AG08396 (cell line): ENCODE data around the gene TTC21A.

Experiments
- DNase-seq: peaks from one replicate; pipeline ENCODE4 v3.0.0; 2012; ENCODE audit warnings: low spot score, mixed read lengths

TTC21A gene

DNA sequence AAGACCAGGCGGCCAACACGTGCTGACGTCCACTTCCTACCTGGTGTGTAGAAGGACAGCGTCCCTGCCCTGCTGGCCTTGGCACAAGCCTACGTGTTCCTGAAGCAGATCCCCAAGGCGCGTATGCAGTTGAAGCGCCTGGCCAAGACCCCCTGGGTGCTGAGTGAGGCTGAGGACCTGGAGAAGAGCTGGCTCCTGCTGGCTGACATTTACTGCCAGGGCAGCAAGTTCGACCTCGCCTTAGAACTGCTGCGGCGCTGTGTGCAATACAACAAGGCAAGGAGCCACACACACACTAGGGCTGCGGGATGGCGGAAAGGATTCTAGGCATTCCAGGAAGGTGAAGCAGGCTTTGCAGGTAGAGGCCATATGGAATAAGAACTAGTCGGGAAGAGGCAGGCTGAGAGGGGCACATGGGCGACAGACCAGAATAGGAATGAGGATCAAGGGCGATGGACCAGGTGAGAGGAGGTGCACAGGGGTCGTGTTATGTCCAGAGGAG, 30.0 kb downstream of the TTC21A start:
- DNase-seq, result no peak

DNA sequence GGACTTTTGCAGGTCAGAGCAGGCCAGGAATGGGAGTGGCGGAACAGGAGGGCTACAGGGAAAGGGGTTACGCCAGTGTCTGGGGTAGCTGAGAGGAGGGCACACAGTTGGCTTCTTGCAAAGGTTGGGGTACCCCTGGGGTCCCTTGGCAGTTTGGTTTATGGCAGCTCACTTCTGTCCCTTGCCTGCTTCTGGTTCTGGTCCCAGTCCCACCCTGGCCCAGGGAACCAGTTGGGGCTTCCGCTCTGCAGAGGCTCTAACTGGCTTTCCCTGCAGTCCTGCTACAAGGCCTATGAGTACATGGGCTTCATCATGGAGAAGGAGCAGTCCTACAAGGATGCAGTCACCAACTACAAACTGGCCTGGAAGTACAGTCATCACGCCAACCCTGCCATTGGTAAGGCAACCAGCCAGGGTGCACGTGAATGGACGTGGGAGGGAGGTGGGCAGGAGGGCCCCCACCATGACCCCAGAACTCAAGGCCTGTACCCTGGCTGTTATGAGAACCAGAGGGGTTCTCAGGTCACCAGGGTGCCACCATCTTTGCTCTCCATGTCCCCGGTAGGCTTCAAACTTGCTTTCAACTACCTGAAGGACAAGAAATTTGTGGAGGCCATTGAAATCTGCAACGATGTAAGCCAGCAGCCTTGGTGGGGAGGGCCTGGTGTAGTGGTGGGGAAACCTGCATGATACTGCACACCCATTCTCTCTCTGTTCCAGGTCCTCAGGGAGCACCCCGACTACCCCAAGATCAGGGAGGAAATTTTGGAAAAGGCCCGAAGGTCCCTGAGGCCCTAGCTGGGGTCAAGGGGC, 30.7 kb downstream of the TTC21A start:
- no peak for DNase-seq

DNA sequence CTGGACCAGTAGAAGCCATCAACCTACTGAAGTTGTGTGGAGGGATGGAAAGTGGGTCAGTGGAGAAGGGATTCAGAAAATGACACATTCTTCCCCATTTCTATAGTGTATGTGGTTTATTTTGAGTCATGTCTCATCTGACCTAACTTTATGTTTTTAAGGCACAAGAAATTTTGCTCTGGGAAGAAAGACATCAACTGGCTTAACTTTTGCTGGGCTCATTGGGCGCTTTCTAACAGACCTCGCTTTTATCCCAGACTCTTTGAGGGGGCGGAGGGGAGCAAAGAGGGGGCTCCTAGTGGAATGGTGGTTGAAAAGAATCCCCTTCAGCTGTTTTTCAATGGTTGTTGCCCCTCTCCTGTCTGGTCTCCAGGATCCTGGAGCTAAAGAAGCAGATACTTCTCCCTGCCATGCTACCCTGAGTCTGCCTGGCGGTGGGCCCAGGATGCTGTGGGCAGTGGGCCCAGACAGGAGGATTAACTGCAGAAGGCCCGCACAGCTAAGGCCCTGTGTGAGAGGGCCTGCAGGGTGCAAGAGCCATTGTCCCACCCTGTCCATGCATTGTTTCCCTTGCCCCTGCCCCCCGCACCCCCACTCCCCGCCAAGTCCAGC, 31.4 kb downstream of the TTC21A start:
- DNase-seq, result no peak

DNA sequence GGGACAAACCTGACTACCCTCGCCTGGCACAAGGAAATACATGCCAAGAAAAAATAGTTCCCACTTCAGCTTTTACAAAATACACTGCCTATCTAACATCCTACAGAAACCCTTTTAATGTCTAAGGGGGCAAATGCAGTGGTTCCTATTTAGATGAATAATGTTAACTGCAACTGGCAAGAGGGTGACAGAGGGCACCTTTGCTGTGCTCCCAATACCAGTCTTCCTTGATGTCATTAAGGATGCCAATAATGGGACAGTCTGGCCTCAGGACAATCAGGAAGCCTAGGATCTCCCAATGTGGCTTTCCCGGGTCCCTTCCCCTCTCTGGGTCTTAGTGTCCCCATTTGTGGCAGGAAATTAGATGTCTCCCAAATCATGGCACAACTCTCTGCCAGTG, 32.0 kb downstream of the TTC21A start:
- no peak for DNase-seq

DNA sequence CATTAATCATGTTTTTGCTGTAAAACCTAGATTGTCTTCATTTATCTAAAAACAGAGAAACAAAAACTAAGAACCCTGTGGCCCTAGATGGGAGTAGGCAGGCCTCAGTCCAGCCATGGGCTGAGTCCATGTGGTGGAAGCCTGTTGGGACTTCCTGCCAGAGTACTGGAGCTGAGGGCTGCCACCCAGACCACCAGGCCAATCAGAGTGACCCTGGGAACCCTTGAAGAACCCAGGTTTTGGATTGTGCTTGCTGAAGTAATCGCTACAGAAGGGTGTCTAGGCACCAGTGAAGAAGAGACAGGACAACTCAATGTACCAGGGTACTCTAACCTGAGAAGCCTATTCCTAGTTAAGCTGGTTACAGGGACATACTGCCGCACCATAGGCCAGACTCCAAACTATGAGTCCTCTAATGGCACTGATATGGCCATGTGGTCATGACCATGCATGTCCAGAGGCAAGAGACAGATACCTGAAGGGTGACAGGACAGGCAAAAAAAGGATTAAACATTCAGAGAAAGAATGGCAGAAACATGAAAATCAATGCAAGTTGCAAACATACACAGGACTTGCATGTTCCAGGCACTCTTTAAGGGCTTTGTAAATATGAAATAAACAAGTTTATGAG, 33.0 kb downstream of the TTC21A start:
- no peak for DNase-seq

DNA sequence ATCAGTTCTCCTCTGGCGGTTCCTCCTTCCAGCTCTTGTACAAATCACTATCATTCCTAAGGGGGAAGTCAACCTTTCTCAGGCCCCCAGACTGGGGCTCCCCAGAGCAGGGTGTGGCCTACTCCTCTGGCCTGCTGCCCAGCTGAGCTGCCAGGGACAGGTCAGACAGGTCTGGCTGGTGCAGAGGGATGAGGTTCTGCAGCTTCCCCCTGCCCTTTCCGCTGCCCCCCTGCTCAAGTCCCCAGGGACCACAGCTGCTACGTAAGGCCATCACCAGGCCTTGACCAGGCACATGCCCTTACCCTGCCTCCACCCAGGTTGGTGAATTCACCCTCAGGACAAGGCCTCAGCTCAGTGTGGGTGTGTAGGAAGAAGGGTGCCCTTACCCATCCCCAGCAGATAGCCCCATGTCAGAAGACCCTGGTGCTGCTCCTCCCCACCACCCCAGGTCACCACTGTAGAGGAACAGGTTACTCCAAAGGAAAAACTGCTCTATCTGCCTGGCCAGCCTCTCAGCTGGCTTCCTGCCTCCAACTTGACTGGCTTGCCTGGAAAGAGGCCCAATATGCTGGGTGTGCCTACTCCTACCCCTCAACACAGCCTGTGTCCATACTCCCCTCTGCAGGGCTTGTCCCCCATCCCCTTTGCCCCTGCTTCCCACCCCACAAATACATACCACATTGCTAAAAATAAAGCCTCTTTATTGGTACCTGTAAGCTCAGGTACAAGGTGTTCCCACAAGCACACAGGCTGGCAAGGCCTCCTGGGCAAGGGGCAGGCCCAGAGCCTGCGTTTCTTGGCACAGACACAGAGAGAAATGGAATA, 33.9 kb downstream of the TTC21A start:
- DNase-seq, result peak; percentile 37

DNA sequence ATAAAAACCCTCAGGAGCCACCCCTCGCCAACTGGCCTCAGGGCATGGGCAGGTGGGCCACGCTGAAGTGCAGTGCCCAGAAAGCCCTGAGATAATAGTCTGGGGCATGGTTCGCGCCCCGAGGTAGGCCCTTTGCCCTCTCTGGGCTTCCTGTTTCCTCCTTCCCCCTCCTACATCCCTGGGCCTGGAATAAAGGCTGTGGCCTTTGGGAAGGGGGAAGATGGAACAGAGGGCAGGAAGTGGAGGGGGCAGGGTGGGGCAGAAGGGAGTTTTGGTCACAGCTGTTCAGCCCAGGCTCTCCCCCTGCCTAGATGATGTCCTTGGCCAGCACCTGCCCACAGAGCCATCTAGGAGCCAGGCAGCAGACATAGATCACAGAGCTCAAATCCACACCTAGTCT, 34.6 kb downstream of the TTC21A start:
- no peak for DNase-seq

DNA sequence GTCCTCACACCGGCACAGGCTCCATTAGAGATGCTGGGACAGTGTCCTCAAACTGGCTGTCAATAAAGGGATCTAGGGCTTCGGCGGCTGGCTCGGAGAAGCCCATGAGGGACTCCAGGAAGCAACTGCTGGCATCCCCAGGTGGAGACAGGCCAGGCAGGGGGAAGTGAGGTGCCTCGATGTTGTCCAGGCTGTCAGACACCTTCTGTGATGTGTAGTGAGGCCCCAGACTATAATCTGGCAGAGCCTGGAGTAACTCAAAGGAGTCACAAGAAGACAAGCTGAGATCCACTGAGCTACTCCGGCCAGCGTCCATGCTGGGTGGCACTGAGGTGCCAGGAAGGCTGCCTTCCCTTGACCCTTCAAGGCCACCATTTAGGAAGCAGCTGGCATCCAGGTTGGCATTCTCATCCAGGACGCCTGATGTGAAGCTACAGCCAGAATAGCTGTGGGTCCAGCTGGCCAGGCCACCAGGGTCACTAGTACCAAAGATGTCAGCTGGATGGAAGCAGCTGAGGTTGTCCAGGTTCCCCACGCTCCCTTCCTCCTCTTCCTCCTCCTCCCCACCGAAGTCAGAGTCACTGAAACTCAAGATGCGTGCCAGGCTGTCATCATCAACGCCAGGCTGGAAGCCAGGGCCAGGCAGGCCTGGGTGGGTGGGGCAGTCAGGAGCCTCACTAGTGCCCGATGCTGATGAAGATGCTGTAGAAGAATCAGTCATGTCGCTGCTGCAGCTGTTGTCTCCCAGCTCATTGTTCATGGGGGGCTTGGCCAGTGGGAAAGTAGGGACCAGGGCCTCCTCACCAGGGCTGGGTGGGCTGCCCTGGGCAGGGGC, 35.8 kb downstream of the TTC21A start:
- no peak for DNase-seq

DNA sequence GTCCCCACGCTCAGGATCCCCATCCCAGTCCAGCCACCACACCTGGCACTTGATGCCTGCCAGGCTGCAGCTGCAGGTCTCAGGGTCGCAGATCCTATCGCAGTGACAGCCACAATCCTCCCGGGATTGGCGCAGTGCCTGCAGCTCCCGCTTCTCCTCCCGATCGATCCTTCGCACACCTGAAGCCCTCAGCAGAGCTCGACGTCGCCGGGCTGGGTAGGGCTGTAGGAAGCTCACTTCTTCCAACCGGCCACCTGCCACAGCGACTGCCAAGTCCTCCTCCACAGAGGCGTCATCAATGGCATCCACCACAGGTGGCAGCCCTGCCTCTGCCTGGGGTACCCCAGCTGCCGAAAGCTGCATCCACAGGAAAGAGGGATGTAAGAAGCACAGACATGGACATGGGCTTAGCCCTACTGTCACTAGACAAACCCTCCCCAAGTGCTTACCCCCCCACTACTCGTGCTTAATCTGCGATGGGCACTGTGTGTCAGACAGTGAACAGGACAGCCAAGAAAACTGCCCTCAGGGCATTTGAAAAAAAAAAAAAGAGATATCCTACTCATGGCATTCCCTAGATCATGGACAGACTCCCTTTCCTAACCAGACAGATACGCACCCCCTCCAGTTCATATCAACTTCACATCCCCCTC, 36.7 kb downstream of the TTC21A start:
- no peak for DNase-seq

DNA sequence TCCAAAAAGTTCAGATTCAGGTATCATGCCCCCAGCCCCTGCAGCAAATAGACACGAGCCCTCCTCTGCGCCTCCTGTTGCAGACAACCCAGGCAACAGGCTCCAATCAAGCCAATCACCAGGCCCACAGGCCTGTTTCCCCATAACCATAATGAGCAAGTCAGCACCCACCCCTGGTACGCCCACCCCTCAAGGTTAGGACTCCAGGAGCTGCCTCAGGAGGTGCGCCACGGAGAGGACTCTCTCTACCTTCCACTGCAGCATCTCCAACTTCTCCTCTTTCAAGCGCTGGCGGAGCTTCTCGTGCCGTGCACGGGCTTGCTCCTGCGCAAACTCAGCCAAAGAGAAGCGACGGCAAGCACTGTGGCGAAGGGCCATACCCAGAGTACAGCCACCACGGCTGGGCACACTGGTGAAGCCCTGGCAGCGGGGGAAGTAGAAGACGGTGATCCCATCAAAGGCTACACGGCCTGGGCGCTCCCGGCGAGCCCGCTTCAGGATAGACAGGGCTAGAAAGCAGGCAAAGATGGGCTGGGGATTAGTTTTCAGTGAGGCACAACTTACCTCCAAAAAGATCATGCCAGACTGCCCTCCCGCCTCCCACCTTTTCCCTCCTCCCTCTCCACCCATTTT, 37.4 kb downstream of the TTC21A start:
- DNase-seq, result no peak

DNA sequence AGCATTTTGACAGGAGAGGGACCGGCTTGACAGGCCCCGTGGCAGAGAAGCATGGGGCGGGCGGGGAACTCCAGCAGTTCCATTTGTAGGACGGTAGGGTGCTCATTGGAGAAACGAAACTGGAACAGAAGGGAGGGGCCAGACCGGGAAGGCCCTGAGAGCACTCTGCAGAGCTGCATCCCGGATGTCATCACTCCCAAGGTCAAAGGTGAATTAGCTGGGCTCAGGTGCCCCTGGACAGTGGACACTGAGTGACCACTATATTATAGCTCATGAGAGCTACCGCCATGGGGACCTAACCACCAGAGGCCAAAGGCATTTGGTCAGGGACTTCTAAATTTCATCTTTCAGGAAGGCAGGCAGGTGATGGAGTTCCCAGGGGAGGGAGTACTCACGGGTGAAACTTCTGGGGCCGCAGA, 38.6 kb downstream of the TTC21A start:
- DNase-seq, result no peak

DNA sequence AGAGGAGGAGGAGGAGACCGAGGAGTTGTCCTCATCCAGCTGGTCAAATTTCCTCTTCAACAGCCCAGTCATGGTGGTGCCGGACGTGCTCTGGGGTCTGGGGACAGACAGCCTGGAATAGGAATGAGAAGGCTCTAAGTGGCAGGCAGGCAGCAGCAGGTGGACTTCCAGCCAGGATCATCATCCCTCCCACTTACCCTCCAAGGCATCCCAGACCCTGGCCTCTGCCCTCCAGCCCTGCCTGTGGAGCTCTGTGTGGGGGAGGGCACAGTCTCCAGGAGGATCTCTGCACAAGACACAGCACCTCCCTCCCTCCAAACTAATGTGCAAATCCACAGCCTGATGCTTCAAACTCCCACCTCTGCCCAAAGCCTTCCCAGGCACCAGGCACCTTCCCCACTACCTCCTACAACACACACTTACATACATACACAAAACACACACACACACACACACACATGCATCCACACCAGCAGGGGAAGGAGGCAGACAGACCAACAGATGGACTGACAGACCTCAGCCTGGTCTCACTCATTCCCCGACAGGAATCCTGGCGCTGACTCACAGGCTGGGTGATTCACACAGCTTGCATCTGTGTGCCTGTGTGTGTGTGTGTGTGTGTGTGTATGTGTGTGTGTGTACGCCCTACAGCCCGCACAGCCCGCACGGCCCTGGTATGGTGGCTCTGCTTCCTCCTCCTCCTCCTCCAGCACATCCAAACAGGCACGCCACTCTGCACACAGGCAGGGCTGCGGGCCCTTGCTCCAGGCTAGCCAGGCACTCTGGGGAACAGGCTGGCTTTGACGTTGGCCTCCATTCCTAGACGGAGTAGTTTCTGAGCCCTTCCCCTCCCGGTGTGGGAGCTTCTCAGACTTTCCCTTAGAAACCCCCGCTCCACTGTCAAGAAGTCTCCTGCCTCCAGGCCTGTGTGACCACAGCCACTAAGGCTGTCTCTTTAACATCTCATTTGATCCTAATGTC, 39.4 kb downstream of the TTC21A start:
- DNase-seq, result peak; percentile 87

DNA sequence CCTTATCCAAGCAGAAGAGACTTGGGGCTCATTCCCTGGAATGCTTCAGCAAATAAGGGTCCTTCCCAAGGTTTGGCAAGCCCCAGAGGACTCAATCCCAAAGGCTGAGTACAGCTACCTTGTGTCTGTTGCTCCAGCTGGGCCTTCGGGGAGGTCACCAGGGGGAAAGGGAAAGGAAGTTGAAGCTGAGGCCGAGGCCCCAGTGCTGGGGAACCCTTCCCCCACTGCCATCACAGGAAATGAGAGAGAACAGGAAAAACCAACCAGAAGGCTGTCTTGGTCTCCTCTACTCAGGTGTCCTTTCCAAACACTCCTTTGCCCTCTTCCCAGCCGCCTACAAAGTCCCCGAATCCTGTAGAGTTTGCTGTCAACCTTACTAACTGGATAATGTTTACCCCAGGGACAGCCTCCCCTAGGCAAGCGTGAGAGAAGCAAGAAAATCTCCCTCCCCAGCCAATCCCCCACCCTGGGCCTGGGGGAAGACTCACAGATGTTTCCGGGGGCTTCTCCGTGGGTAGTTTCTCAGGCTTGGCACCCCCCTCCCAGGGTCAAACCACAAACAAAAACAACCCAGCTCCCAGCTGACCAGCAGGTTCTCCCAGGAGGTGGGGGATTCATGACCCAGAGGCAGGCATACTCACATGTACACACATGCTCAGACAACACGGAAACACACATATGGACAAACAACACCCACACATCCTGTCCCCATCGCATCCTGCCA, 40.4 kb downstream of the TTC21A start:
- DNase-seq, result no peak

DNA sequence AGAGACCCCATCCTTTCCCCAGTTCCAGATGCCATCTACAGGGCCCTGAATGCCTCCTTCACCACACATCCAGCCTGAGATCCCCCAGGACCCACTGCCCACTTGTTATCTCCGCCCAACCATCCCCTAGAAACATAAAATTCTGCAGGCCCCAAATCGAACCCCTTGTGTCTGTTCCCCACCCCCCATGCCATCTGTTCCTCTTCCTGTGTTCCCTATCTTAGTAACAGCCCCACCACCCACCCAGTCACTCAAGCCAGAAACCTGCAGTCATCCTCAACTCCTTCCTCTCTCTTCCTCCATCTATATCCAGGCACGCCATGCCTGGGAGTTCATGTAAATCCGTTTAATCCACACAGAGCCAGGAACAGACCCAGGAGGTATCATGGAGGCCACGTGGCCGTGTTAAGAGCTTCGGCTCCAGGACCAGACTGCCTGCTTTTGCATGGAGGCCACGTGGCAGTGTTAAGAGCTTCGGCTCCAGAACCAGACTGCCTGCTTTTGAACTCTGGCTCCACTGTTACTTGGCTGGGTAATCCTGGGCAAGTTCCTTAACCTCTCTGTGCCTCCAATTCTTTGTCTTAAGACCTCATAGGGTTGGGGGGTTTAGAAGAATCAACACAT, 41.1 kb downstream of the TTC21A start:
- no peak for DNase-seq

DNA sequence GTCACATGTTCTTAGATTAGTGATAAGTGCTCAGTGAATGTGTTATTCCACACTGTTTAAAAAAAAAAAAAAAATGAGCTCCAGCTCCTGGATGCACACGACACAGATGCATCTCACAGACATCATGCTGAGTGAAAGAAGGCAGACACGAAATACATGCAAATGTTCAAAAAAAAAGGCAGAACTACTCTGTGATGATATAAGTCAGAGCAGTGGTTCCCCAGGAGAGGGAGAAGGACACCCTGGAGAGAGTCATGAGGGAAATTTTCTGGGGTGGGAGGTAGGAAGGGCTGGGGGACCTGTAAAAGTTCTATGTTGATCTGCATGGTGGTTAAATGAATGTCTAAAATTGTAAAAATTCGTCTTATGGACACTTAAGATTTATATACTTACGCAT, 41.6 kb downstream of the TTC21A start:
- no peak for DNase-seq

DNA sequence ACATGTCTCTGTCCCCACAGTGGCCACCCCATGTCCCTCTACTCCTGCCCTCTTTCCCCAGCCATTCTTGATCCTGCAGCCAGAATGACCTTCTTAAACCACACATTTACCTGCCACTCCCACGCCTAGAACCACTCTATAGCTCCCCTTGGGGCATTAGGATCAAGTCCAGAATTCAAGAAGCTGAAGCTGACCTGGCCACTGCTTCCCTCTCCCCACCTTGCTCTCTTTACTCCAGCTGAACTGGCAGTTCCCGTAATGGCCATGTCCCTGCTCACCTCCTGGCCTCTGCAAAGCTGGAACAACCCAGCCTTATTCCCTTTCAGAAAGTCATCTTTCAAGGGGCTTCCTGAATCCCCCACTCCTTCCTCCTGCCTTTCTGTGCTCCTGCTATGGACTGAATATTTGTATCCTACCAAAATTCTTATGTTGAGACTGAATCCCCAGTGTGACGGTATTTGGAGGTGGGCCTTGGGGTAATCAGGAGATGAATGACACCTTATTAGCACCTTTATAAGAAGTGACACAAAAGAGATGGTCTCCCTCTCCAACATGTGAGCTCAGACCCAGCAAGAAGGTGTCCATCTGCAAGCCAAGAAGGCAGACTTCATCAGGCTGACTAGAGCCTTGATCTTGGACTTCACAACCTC, 42.1 kb downstream of the TTC21A start:
- DNase-seq, result no peak

DNA sequence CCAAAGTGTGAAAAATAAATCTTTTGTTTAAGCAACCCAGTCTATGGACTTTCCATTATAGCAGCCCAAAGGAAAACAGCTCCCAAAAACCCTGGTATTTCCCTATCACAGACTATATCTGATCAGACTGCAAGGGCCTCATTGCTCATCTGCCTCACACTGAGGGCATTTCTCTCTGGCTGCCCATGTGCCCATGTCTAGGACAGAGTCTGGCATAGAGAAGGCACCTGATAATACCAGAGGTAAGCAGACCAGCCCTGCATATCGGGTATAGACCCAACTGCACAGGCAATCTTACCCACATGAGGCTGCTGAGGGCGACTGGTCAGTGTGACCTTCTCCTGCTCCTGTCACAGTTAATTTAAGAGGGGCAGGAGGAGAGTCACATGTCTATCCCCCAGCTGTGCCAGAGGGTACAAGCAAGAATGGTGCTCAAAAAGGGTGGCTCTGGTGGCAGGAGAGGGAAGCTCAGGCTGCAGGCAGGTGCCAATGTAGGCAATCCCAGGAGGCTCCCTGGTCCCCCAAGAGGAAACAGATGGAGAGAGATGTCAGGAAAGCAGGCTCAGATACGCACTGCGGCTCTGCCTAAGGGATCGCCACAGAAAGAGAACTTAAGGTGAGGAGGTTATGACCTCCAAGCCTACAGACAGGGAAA, 42.8 kb downstream of the TTC21A start:
- no peak for DNase-seq
